Mesendoderm (in vitro differentiated cells): ENCODE measurements around the gene PLEKHD1.

Experiments used
- DNase-seq: peaks from one replicate; pipeline ENCODE4 v3.0.0; 2013
- H2AK5ac ChIP-seq: 2 replicates; pipeline ENCODE4 v1.6.1; 2013; ENCODE audit warnings: low read length, inconsistent platforms
- H2BK120ac ChIP-seq: 2 replicates; pipeline ENCODE4 v1.6.1; 2013; ENCODE audit warnings: low read depth, mild to moderate bottlenecking, low read length, moderate library complexity, mixed read lengths
- H2BK15ac ChIP-seq: replicated peaks from 2 replicates; pipeline ENCODE4 v1.6.1; 2013; ENCODE audit warnings: low read depth, mild to moderate bottlenecking, moderate library complexity
- H2BK5ac ChIP-seq: 2 replicates; pipeline ENCODE4 v1.6.1; 2013; ENCODE audit warnings: low read length, inconsistent platforms
- H3K18ac ChIP-seq: 2 replicates; pipeline ENCODE4 v1.6.1; 2013; ENCODE audit warnings: mild to moderate bottlenecking, low read length, mixed read lengths
- H3K23ac ChIP-seq: one replicate; pipeline ENCODE4 v1.6.1; 2013; ENCODE audit warnings: low read length
- H3K27ac ChIP-seq: 2 replicates; pipeline ENCODE4 v1.5.1; 2013; ENCODE audit warnings: low read depth, mild to moderate bottlenecking, inconsistent platforms, low read length, moderate library complexity
- H3K27me3 ChIP-seq: 2 replicates; pipeline ENCODE4 v1.6.1; 2013; ENCODE audit warnings: low read length, control low read depth, mild to moderate bottlenecking, inconsistent platforms; ENCODE audit not compliant: insufficient read depth, poor library complexity
- H3K36me3 ChIP-seq: 2 replicates; pipeline ENCODE4 v1.6.1; 2013; ENCODE audit warnings: low read length, inconsistent platforms; ENCODE audit not compliant: control insufficient read depth, insufficient read depth
- H3K4ac ChIP-seq: one replicate; pipeline ENCODE4 v1.6.1; 2013; ENCODE audit warnings: low read depth, mild to moderate bottlenecking, low read length, moderate library complexity
- H3K4me1 ChIP-seq: 2 replicates; pipeline ENCODE4 v1.6.1; 2013; ENCODE audit warnings: low read depth, low read length, inconsistent platforms; ENCODE audit not compliant: control insufficient read depth
- H3K4me2 ChIP-seq: 2 replicates; pipeline ENCODE4 v1.6.1; 2013; ENCODE audit warnings: low read length
- H3K4me3 ChIP-seq: 2 replicates; pipeline ENCODE4 v1.5.1; 2013; ENCODE audit warnings: mild to moderate bottlenecking, low read length
- H3K56ac ChIP-seq: one replicate; pipeline ENCODE4 v1.6.1; 2013; ENCODE audit warnings: low read length
- H3K79me1 ChIP-seq: 2 replicates; pipeline ENCODE4 v1.6.1; 2013; ENCODE audit warnings: low read length, inconsistent platforms
- H3K79me2 ChIP-seq: 2 replicates; pipeline ENCODE4 v1.6.1; 2013; ENCODE audit warnings: mild to moderate bottlenecking, low read length; ENCODE audit not compliant: control insufficient read depth, insufficient read depth
- H3K9ac ChIP-seq: 2 replicates; pipeline ENCODE4 v1.6.1; 2013; ENCODE audit warnings: low read length, inconsistent platforms
- H4K5ac ChIP-seq: one replicate; pipeline ENCODE4 v1.6.1; 2013; ENCODE audit warnings: low read length
- H4K8ac ChIP-seq: one replicate; pipeline ENCODE4 v1.6.1; 2013; ENCODE audit warnings: low read depth, mild to moderate bottlenecking, control low read depth, low read length, moderate library complexity
- WGBS: extraction: QIAGEN DNeasy Blood & Tissue Kit; methylation state at CpG from one replicate; pipeline ENCODE4 v1.1.7; 2013; ENCODE audit warnings: low lambda C conversion rate, missing lambda C conversion rate; ENCODE audit not compliant: insufficient coverage; ENCODE audit errors: extremely low coverage; 5-methylcytosine and 5-hydroxymethylcytosine counted together

The PLEKHD1 gene

DNA sequence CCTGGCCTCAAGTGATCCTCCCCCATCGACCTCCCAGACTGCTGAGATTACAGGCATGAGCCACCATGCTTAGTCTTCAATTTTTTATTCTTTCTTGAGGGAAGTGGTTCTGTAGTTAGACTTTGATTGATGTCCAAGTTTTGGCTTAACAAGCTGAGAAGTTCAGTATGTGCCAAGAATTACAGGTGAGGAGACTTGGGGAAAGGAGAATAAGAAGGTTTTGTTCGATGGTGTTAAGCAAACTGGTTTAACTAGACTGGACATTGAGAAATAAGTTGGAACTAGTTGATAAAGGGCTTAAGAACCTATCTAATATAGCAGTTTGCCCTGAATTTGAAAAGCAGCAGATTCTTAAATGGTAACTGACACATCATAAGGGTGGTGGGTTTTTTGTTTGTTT lies 32.6 kb upstream of the PLEKHD1 start:
- 100% methylated on average over 1 of the region's 2 CpGs for WGBS
- H2BK15ac ChIP-seq = no peak overlapping the region
- no peak overlapping the region for H3K9ac ChIP-seq

DNA sequence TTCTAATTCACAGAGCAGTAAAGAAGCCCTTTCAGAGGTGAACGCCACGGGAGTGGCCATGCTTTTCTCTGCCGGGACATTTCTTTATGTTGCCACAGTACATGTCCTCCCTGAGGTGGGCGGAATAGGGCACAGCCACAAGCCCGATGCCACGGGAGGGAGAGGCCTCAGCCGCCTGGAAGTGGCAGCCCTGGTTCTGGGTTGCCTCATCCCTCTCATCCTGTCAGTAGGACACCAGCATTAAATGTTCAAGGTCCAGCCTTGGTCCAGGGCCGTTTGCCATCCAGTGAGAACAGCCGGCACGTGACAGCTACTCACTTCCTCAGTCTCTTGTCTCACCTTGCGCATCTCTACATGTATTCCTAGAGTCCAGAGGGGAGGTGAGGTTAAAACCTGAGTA lies 26.2 kb upstream of the PLEKHD1 start:
- no peak overlapping the region for H3K9ac ChIP-seq
- no CpG with 5 or more reads among the region's 11 CpGs for WGBS
- no peak for DNase-seq
- H3K36me3 ChIP-seq = peaks cover 2% of the 10 kb centered on the region
- H3K56ac ChIP-seq = no peak overlapping the region
- H3K27me3 ChIP-seq = no peaks in the 10 kb centered on the region
- H2BK5ac ChIP-seq = no peak overlapping the region
- no peak overlapping the region for H3K4me2 ChIP-seq
- H3K4me1 ChIP-seq = no peaks in the 10 kb centered on the region
- H3K27ac ChIP-seq = no peak overlapping the region
- H3K79me2 ChIP-seq = no peaks in the 10 kb centered on the region
- no peak overlapping the region for H4K8ac ChIP-seq
- H3K4ac ChIP-seq = no peak overlapping the region
- H4K5ac ChIP-seq = no peak overlapping the region
- no peak overlapping the region for H3K18ac ChIP-seq
- no peak overlapping the region for H3K4me3 ChIP-seq
- H3K79me1 ChIP-seq = no peaks in the 10 kb centered on the region
- H2AK5ac ChIP-seq = no peak overlapping the region
- H2BK15ac ChIP-seq = no peak overlapping the region
- no peak overlapping the region for H3K23ac ChIP-seq
- H2BK120ac ChIP-seq = no peak overlapping the region

More for the DNA sequence above, 32.6 kb upstream of the PLEKHD1 start:
- Histone ChIP-seq H4K5ac (no peak overlapping the region), H2BK120ac (no peak overlapping the region), H3K27me3 (no peaks in the 10 kb centered on the region), H3K36me3 (peaks cover 2% of the 10 kb centered on the region), H3K4me3 (no peak overlapping the region), H2AK5ac (no peak overlapping the region), H3K56ac (no peak overlapping the region), H3K18ac (no peak overlapping the region), H3K27ac (no peak overlapping the region), H3K4me1 (no peaks in the 10 kb centered on the region), H3K79me1 (no peaks in the 10 kb centered on the region), H3K4ac (no peak overlapping the region), H3K23ac (no peak overlapping the region), H3K79me2 (no peaks in the 10 kb centered on the region), H4K8ac (no peak overlapping the region), H2BK5ac (no peak overlapping the region), H3K4me2 (no peak overlapping the region)
- DNase-seq = no peak

GRCh38 chr14:69459122-69459521 lies 25.4 kb upstream of the PLEKHD1 start:
- peaks cover 2% of the 10 kb centered on the region for H3K36me3 ChIP-seq
- WGBS = no CpG with 5 or more reads among the region's 1 CpG

DNA sequence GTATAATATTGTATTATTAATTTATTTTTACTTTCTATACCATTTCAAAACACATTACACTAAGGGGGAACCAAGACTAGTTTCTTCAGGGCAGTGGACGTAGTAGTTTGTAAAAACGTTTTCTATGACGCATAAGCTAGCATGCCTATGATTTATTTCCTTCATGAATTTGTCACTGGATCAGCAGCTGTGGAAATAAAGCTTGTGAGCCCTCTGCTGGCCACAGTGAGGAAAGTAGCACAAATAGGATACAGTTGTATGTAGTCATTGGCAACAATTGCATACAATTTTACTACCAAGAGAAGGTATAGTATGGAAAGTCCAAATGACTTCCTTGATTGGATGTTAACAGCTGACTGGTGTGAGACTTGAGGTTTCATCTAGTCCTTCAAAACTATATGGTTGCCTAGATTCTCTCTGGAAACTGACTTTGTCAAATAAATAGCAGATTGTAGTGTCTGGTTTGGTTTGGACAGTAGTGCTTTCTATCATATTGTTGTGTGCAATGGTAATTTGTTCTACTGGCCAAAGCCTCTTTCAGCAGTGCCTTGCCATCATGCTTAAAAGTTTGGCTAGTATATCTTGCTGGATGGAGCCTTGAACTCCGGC lies 24.3 kb upstream of the PLEKHD1 start:
- WGBS = no CpG with 5 or more reads among the region's 4 CpGs
- no peaks in the 10 kb centered on the region for H3K79me1 ChIP-seq
- no peak overlapping the region for H3K56ac ChIP-seq
- no peak overlapping the region for H3K23ac ChIP-seq
- H2BK120ac ChIP-seq = no peak overlapping the region
- H3K27ac ChIP-seq = no peak overlapping the region
- H2BK5ac ChIP-seq = no peak overlapping the region
- no peaks in the 10 kb centered on the region for H3K27me3 ChIP-seq
- DNase-seq = peak; percentile 62
- H3K4me1 ChIP-seq = no peaks in the 10 kb centered on the region
- H4K5ac ChIP-seq = no peak overlapping the region
- no peak overlapping the region for H3K4me2 ChIP-seq
- H2AK5ac ChIP-seq = no peak overlapping the region
- H3K36me3 ChIP-seq = peaks cover 2% of the 10 kb centered on the region
- no peak overlapping the region for H3K9ac ChIP-seq
- H3K18ac ChIP-seq = no peak overlapping the region
- no peak overlapping the region for H3K4ac ChIP-seq
- no peaks in the 10 kb centered on the region for H3K79me2 ChIP-seq
- no peak overlapping the region for H4K8ac ChIP-seq
- no peak overlapping the region for H3K4me3 ChIP-seq
- no peak overlapping the region for H2BK15ac ChIP-seq

More at GRCh38 chr14:69459122-69459521, 25.4 kb upstream of the PLEKHD1 start:
- Histone ChIP-seq H2BK120ac (no peak overlapping the region), H4K8ac (no peak overlapping the region), H2BK15ac (no peak overlapping the region), H3K4ac (no peak overlapping the region), H2AK5ac (no peak overlapping the region), H3K4me3 (no peak overlapping the region), H2BK5ac (no peak overlapping the region), H3K18ac (no peak overlapping the region), H3K27ac (no peak overlapping the region), H3K27me3 (no peaks in the 10 kb centered on the region), H3K79me1 (no peaks in the 10 kb centered on the region), H3K9ac (no peak overlapping the region), H3K4me2 (no peak overlapping the region), H3K23ac (no peak overlapping the region), H3K79me2 (no peaks in the 10 kb centered on the region), H3K4me1 (no peaks in the 10 kb centered on the region), H3K56ac (no peak overlapping the region), H4K5ac (no peak overlapping the region)
- peak; percentile 56 for DNase-seq

- no peak overlapping the region for H3K4ac ChIP-seq
- no peak overlapping the region for H2BK5ac ChIP-seq
- H3K36me3 ChIP-seq = no peaks in the 10 kb centered on the region
- H3K79me2 ChIP-seq = no peaks in the 10 kb centered on the region
- no peak overlapping the region for H2BK15ac ChIP-seq
- H3K18ac ChIP-seq = no peak overlapping the region
- no peak overlapping the region for H4K5ac ChIP-seq
- no peak overlapping the region for H3K9ac ChIP-seq
- H3K56ac ChIP-seq = no peak overlapping the region
- no peak overlapping the region for H4K8ac ChIP-seq
- no peak overlapping the region for H3K4me3 ChIP-seq
- H2BK120ac ChIP-seq = no peak overlapping the region
- no peak overlapping the region for H3K27ac ChIP-seq
- no peaks in the 10 kb centered on the region for H3K4me1 ChIP-seq
- H2AK5ac ChIP-seq = no peak overlapping the region
- H3K27me3 ChIP-seq = no peaks in the 10 kb centered on the region
- no peaks in the 10 kb centered on the region for H3K79me1 ChIP-seq
- no peak overlapping the region for H3K4me2 ChIP-seq
- H3K23ac ChIP-seq = no peak overlapping the region
- DNase-seq = no peak
These were observed 20.1 kb upstream of the PLEKHD1 start for GRCh38 chr14:69464379-69464778.

DNA sequence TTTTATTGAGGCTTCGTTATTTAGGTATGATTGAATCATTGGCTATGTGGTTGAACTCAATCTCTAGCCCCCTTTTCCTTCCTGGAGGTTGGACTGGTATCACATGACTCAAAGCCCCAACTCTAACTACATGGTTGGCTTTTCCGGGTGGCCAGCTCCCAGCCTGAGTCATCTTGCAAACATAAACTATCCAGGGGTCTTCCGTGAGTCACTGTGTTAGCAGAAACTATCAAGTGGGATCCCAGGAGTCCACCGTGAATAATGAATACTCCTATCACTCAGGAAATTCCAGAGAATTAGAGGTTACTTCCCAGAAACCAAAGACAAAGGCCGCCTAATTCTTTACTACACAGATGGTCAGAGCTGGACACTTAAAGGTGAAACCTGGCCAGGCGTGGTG lies 19.7 kb upstream of the PLEKHD1 start:
- no peak overlapping the region for H2BK120ac ChIP-seq
- no peak overlapping the region for H2BK15ac ChIP-seq
- no peak overlapping the region for H4K8ac ChIP-seq
- H2BK5ac ChIP-seq = no peak overlapping the region
- no peaks in the 10 kb centered on the region for H3K4me1 ChIP-seq
- no peak overlapping the region for H3K4me3 ChIP-seq
- DNase-seq = peak; percentile 25
- no peaks in the 10 kb centered on the region for H3K27me3 ChIP-seq
- H4K5ac ChIP-seq = no peak overlapping the region
- H3K36me3 ChIP-seq = no peaks in the 10 kb centered on the region
- H3K4me2 ChIP-seq = no peak overlapping the region
- no CpG with 5 or more reads among the region's 6 CpGs for WGBS
- no peak overlapping the region for H2AK5ac ChIP-seq
- H3K79me1 ChIP-seq = no peaks in the 10 kb centered on the region
- no peak overlapping the region for H3K23ac ChIP-seq
- H3K18ac ChIP-seq = no peak overlapping the region
- H3K27ac ChIP-seq = no peak overlapping the region
- no peak overlapping the region for H3K9ac ChIP-seq
- no peaks in the 10 kb centered on the region for H3K79me2 ChIP-seq
- no peak overlapping the region for H3K4ac ChIP-seq
- H3K56ac ChIP-seq = no peak overlapping the region
